CD14-positive monocyte (primary cell): ENCODE data around the gene PRKCA. TPM values are rescaled to one million over a fixed set of nuclear protein-coding genes. Genes with fewer than 3 reads are reported as not detected.
A peak's percentile ranks its signal among the peaks of the same experiment; 100 is the strongest.

ENCODE experiments used
- DNase-seq, 3 donors: peaks; one replicate each; pipeline ENCODE4 v3.0.0-alpha.2; 2011 to 2022
- H2AFZ ChIP-seq: 2 replicates; pipeline ENCODE4 v1.6.0; 2012; ENCODE audit warnings: mild to moderate bottlenecking, low read depth, low read length, inconsistent platforms; ENCODE audit not compliant: insufficient read depth, poor library complexity, severe bottlenecking
- H3K27ac ChIP-seq, 2 donors: 1 replicate in 1 of 2; 2 replicates in 1 of 2; pipeline ENCODE4 v1.5.1; 2012 to 2013; ENCODE audit warnings: low read length in 2 of 2, control low read depth in 1 of 2, inconsistent platforms in 1 of 2, low read depth in 1 of 2, mild to moderate bottlenecking in 1 of 2
- H3K27me3 ChIP-seq, 2 donors: one replicate each; pipeline versions ENCODE4 v1.6.0 to v1.6.1; 2011 to 2013; ENCODE audit warnings: low read length in 2 of 2; ENCODE audit not compliant: control insufficient read depth in 2 of 2, insufficient read depth in 2 of 2
- H3K36me3 ChIP-seq, 2 donors: replicated peaks in 1 of 2; 1 replicate in 1 of 2; 2 replicates in 1 of 2; pipeline versions ENCODE4 v1.5.1 to v1.6.1; 2012 to 2013; ENCODE audit warnings: low read length in 2 of 2, control low read depth in 1 of 2, inconsistent platforms in 1 of 2, mild to moderate bottlenecking in 1 of 2; ENCODE audit not compliant: insufficient read depth in 2 of 2, control insufficient read depth in 1 of 2
- H3K4me1 ChIP-seq, 2 donors: 1 replicate in 1 of 2; 2 replicates in 1 of 2; pipeline versions ENCODE4 v1.5.1 to v1.6.1; 2012 to 2013; ENCODE audit warnings: low read length in 2 of 2, control low read depth in 1 of 2, inconsistent platforms in 1 of 2, mild to moderate bottlenecking in 1 of 2, moderate library complexity in 1 of 2; ENCODE audit not compliant: insufficient read depth in 2 of 2, control insufficient read depth in 1 of 2
- H3K4me2 ChIP-seq: replicated peaks from 2 replicates; pipeline ENCODE3; 2012; ENCODE audit warnings: low read length, moderate library complexity, mild to moderate bottlenecking; ENCODE audit not compliant: poor library complexity, severe bottlenecking; ENCODE audit errors: extremely low read depth
- H3K4me3 ChIP-seq, 3 experiments: fragments of 200-600 bp in 1 of 3; sonication (generic) in 1 of 3; replicated peaks in 1 of 3; 1 replicate in 2 of 3; 2 replicates in 1 of 3; pipeline ENCODE4 v1.5.1; 2011 to 2013; ENCODE audit warnings: low read length in 3 of 3, mild to moderate bottlenecking in 3 of 3, control low read depth in 2 of 3, low read depth in 2 of 3, inconsistent platforms in 1 of 3, moderate library complexity in 1 of 3
- H3K79me2 ChIP-seq: 2 replicates; pipeline ENCODE4 v1.6.0; 2012; ENCODE audit warnings: mild to moderate bottlenecking, control low read depth, inconsistent platforms, low read length, moderate library complexity; ENCODE audit not compliant: insufficient read depth
- H3K9ac ChIP-seq: 2 replicates; pipeline ENCODE4 v1.6.0; 2017; ENCODE audit warnings: low read length, mild to moderate bottlenecking; ENCODE audit not compliant: insufficient read depth, poor library complexity, severe bottlenecking
- H3K9me3 ChIP-seq, 2 donors: replicated peaks in 1 of 2; 1 replicate in 1 of 2; 2 replicates in 1 of 2; pipeline versions ENCODE4 v1.5.1 to v1.6.1; 2012 to 2013; ENCODE audit warnings: low read length in 2 of 2, control low read depth in 1 of 2; ENCODE audit not compliant: control insufficient read depth in 1 of 2, insufficient read depth in 1 of 2
- H4K20me1 ChIP-seq: 2 replicates; pipeline ENCODE4 v1.6.0; 2012; ENCODE audit warnings: mild to moderate bottlenecking, low read length, control low read depth, moderate library complexity; ENCODE audit not compliant: insufficient read depth
- H3K27ac Mint-ChIP-seq, 7 donors: one replicate each; pipeline ENCODE4 v1.8.0; 2020; ENCODE audit warnings: mild to moderate bottlenecking in 7 of 7, mixed read lengths in 7 of 7, moderate library complexity in 6 of 7, inconsistent platforms in 2 of 7
- H3K27me3 Mint-ChIP-seq, 3 donors: one replicate each; pipeline ENCODE4 v1.8.0; 2021 to 2022; ENCODE audit warnings: low read depth in 3 of 3, mild to moderate bottlenecking in 3 of 3, mixed read lengths in 3 of 3, moderate library complexity in 3 of 3, inconsistent platforms in 1 of 3
- H3K36me3 Mint-ChIP-seq, 2 donors: one replicate each; pipeline ENCODE4 v1.8.0; 2020; ENCODE audit warnings: mixed read lengths in 2 of 2, inconsistent platforms in 1 of 2, mild to moderate bottlenecking in 1 of 2
- H3K4me1 Mint-ChIP-seq: one replicate; pipeline ENCODE4 v1.8.0; 2020; ENCODE audit warnings: mild to moderate bottlenecking, mixed read lengths
- H3K4me3 Mint-ChIP-seq, 2 donors: one replicate each; pipeline ENCODE4 v1.8.0; 2020; ENCODE audit warnings: mild to moderate bottlenecking in 2 of 2, mixed read lengths in 2 of 2, moderate library complexity in 1 of 2
- H3K9me3 Mint-ChIP-seq, 7 donors: one replicate each; pipeline ENCODE4 v1.8.0; 2020 to 2022; ENCODE audit warnings: mixed read lengths in 7 of 7, mild to moderate bottlenecking in 6 of 7, moderate library complexity in 6 of 7, inconsistent platforms in 2 of 7
- CTCF ChIP-seq: fragments of 200-600 bp; IDR thresholded peaks from one replicate; pipeline ENCODE4 v1.8.0; 2022; ENCODE audit warnings: antibody characterized with exemption, mild to moderate bottlenecking
- WGBS: methylation state at CpG from one replicate; pipeline ENCODE4 v1.1.5; 2013; ENCODE audit warnings: missing lambda C conversion rate; ENCODE audit not compliant: insufficient coverage; 5-methylcytosine and 5-hydroxymethylcytosine counted together
- intact Hi-C, 2 donors: fragments of 100-400 bp; cut with micrococcal nuclease; formaldehyde crosslinking; loops; one replicate each; pipeline versions ENCODE4 v1.15.0 to v1.15.1; 2023
- polyA plus RNA-seq, 3 donors: library from polyadenylated mRNA; depleted of rRNA in 1 of 3; unstranded in 2 of 3; stranded (reverse) in 1 of 3; fragments of 300-500 nt in 2 of 3; fragments of >200 nt in 1 of 3; fragmentation: Illumina TruSeq in 2 of 3; gene quantifications; 1 replicate in 2 of 3; 2 replicates in 1 of 3; pipeline ENCODE4 v1.2.3, GENCODE V29; 2012 to 2021

Gene PRKCA
- polyA plus RNA-seq, 3 donors, result 0.22 to 7.1 (median 0.30) TPM

- Mint-ChIP-seq H3K4me3 (no peak overlapping the region), H3K36me3 (peaks cover 4 to 11% of the 10 kb centered on the region in 2 donors), H3K4me1 (peaks cover 39% of the 10 kb centered on the region), H3K27me3 (peaks cover 0 to 2% (median 0%) of the 10 kb centered on the region in 3 donors), H3K9me3 (peaks cover 0 to 3% (median 0%) of the 10 kb centered on the region in 7 donors), H3K27ac (no peak overlapping the region)
- Histone ChIP-seq H4K20me1 (no peaks in the 10 kb centered on the region), H3K4me1 (peaks cover 25 to 26% of the 10 kb centered on the region in 2 donors), H2AFZ (no peak overlapping the region), H3K27me3 (no peaks in the 10 kb centered on the region), H3K27ac (no peak overlapping the region), H3K79me2 (peaks cover 31% of the 10 kb centered on the region), H3K36me3 (no peaks in the 10 kb centered on the region), H3K4me3 (no peak overlapping the region), H3K9me3 (no peaks in the 10 kb centered on the region), H3K9ac (no peak overlapping the region), H3K4me2 (no peak overlapping the region)
- intact Hi-C loops, result no loop called here
- TF ChIP-seq CTCF, result no peak
- DNase-seq, result no peak
- WGBS, result 100% methylated on average over 1 of the region's 1 CpG
These were observed 148.4 kb downstream of the PRKCA start for GRCh38 chr17:66450852-66451158.

GRCh38 chr17:66451188-66452149, 149.1 kb downstream of the PRKCA start:
- Histone ChIP-seq H3K79me2 (peaks cover 32% of the 10 kb centered on the region), H3K9me3 (no peaks in the 10 kb centered on the region), H4K20me1 (no peaks in the 10 kb centered on the region), H3K4me3 (peak overlapping the region in 1 of 3 experiments; percentile 53), H3K9ac (no peak overlapping the region), H3K27me3 (no peaks in the 10 kb centered on the region), H3K36me3 (peaks cover 0 to 2% of the 10 kb centered on the region in 2 donors), H3K27ac (peak overlapping the region in 1 of 2 donors; percentile 68), H3K4me1 (peaks cover 25 to 26% of the 10 kb centered on the region in 2 donors), H2AFZ (no peak overlapping the region), H3K4me2 (peak overlapping the region; percentile 48)
- Mint-ChIP-seq H3K27ac (peak overlapping the region in 3 of 7 donors; percentile 55 to 82 (median 70)), H3K27me3 (peaks cover 0 to 2% (median 0%) of the 10 kb centered on the region in 3 donors), H3K4me1 (peaks cover 35% of the 10 kb centered on the region), H3K36me3 (peaks cover 2 to 10% of the 10 kb centered on the region in 2 donors), H3K9me3 (peaks cover 0 to 3% (median 0%) of the 10 kb centered on the region in 7 donors), H3K4me3 (no peak overlapping the region)
- 60% methylated on average over 9 of the region's 15 CpGs for WGBS
- DNase-seq, result peak in 1 of 3 donors; percentile 35
- TF ChIP-seq CTCF, result peak; percentile 61
- intact Hi-C loops, result no loop called here
